PFSK-1 (cell line): ENCODE measurements around the gene COL18A1.

Source experiments
- FOXP2 ChIP-seq: optimal IDR thresholded peaks from 2 replicates; pipeline ENCODE3; 2011; ENCODE audit warnings: borderline replicate concordance, control low read depth, inconsistent platforms; ENCODE audit not compliant: insufficient read depth; ENCODE audit errors: extremely low read length, extremely low read depth
- POLR2AphosphoS5 ChIP-seq: IDR thresholded peaks from 2 replicates; pipeline ENCODE4 v1.6.1; 2012; ENCODE audit warnings: low read depth, mild to moderate bottlenecking, control low read depth, low read length, moderate library complexity
- SIN3A ChIP-seq: IDR thresholded peaks from 2 replicates; pipeline ENCODE4 v1.6.1; 2012; ENCODE audit warnings: mild to moderate bottlenecking, low read length, moderate library complexity, borderline replicate concordance; ENCODE audit not compliant: insufficient read depth
- TAF1 ChIP-seq: IDR thresholded peaks from 2 replicates; pipeline ENCODE4 v1.6.1; 2012; ENCODE audit warnings: low read length, control low read depth, borderline replicate concordance; ENCODE audit not compliant: insufficient read depth
- TF ChIP-seq, protein P1 (sequence below), 2 experiments: IDR thresholded peaks; 2 replicates each; pipeline versions ENCODE4 v1.6.1 to v1.8.0; 2011 to 2012; ENCODE audit warnings: low read depth in 2 of 2, low read length in 2 of 2, control low read depth in 1 of 2, inconsistent platforms in 1 of 2, mild to moderate bottlenecking in 1 of 2, moderate library complexity in 1 of 2; ENCODE audit not compliant: insufficient read depth in 1 of 2

COL18A1 gene

DNA sequence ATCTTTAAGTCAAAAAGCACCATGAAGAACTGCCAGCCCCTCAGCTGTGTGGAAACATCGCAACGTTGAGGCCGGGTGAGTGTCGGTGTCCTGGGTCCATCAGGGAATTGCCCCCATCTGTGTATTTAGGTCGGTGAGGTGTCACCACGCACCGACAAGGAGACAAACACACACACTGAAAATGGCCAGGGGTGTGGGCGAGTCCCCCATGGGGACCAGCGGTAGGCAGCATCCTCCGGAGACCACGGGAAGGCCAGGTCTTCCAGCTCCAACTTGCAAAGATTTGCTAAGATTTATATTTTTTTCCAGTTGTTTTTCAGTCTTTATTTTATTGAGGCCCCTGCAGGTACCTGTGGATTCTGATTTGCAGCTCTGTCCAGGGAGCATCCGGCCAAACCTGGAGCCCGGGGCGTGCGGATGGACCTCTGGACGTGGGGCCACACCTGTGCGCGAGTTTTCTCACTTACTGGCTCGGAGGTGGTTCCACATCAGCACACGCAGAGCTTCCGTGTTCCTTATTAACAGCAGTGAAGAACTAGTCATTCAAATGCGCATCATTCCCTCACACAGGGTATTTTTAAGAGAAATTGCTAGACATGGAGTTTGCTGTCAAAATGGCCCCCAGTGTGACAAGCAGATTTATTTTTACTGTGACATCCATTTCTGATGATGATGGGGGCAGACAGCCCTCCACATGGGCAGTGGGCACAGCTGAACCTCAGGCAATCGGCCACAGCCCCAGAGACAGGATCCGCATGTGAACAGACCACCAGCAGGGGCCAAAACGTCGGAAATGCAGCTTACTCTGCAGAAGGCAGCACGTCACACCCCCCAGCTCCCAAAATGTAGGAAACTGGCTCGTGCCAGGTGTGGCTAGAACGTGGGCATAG, 154.5 kb downstream of the COL18A1 start:
- TF ChIP-seq FOXP2: no peak
- no peak for TF ChIP-seq SIN3A
- TF ChIP-seq, protein P1, sequence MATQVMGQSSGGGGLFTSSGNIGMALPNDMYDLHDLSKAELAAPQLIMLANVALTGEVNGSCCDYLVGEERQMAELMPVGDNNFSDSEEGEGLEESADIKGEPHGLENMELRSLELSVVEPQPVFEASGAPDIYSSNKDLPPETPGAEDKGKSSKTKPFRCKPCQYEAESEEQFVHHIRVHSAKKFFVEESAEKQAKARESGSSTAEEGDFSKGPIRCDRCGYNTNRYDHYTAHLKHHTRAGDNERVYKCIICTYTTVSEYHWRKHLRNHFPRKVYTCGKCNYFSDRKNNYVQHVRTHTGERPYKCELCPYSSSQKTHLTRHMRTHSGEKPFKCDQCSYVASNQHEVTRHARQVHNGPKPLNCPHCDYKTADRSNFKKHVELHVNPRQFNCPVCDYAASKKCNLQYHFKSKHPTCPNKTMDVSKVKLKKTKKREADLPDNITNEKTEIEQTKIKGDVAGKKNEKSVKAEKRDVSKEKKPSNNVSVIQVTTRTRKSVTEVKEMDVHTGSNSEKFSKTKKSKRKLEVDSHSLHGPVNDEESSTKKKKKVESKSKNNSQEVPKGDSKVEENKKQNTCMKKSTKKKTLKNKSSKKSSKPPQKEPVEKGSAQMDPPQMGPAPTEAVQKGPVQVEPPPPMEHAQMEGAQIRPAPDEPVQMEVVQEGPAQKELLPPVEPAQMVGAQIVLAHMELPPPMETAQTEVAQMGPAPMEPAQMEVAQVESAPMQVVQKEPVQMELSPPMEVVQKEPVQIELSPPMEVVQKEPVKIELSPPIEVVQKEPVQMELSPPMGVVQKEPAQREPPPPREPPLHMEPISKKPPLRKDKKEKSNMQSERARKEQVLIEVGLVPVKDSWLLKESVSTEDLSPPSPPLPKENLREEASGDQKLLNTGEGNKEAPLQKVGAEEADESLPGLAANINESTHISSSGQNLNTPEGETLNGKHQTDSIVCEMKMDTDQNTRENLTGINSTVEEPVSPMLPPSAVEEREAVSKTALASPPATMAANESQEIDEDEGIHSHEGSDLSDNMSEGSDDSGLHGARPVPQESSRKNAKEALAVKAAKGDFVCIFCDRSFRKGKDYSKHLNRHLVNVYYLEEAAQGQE (IDR thresholded peaks at IDR 0.05; ENCODE audit: insufficient read depth in 1 of 2, low read depth in 2 of 2, low read length in 2 of 2): no peak
- TF ChIP-seq POLR2AphosphoS5: no peak
- TF ChIP-seq TAF1: no peak

DNA sequence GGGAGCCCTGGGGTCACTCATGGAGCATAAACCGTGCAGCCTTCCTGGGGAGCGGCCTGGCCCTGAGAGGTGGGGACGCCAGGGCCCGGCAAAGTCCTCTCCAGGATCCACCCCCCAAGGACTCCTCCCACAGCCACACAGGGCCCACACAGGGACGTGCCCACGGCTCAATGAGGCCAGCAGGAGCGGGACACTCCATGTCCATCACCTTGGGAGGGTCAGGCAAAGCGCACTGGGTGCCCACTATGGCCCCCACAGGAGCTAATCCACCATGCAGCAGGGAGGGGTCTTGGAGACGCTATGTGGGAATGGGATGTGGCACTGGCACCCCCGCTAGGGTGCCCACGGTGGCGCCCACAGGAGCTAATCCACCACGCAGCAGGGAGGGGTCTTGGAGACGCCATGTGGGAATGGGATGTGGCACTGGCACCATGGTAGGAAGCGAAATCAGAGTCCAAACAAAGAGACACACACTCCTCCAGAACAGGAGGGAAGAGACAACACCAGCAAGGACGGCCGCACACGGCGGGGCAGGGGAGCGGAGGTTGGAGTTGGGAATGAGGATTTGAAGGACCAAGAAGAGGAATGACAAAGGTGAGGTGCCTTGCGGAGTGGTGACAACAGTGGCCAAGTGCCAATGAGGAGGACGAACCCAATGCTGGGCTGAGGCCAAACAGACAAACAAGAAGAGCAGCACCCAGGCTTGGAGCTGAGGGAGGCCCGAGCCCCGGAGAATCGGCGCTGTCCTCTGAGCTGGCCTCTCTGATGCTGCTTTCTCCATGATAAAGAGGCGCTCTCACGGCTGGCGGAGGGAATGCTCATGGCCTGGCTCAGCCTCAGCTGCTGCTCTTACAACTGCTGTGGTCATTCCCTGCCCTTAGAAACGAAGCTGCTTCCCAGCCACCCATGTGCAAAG, 155.4 kb downstream of the COL18A1 start:
- TF ChIP-seq FOXP2 (no peak), SIN3A (no peak), POLR2AphosphoS5 (no peak), TAF1 (no peak)
- TF ChIP-seq, protein P1 (IDR thresholded peaks at IDR 0.05; ENCODE audit: insufficient read depth in 1 of 2, low read depth in 2 of 2, low read length in 2 of 2): no peak

DNA sequence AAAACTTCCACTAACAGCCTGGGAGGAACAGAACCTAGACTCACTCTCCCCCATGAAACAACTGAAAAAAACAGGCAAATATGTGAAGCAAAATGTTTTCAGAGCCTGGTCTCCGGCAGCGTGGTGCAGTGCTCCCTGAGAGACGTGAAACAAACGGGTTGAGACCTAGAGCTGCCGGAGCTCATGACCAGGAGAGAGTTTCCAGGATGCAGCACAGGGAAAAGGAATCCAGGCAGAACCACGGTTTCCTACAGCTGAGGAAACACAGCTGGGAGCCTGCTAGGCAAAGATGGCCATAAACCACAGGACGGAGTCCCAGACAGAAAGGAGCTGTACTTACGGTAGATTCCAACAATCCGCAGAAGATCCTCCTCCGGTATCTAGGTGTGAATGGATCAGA, 157.4 kb downstream of the COL18A1 start:
- no peak for TF ChIP-seq TAF1
- no peak for TF ChIP-seq POLR2AphosphoS5
- TF ChIP-seq FOXP2: no peak
- TF ChIP-seq, protein P1 (IDR thresholded peaks at IDR 0.05; ENCODE audit: insufficient read depth in 1 of 2, low read depth in 2 of 2, low read length in 2 of 2): no peak
- TF ChIP-seq SIN3A: no peak

DNA sequence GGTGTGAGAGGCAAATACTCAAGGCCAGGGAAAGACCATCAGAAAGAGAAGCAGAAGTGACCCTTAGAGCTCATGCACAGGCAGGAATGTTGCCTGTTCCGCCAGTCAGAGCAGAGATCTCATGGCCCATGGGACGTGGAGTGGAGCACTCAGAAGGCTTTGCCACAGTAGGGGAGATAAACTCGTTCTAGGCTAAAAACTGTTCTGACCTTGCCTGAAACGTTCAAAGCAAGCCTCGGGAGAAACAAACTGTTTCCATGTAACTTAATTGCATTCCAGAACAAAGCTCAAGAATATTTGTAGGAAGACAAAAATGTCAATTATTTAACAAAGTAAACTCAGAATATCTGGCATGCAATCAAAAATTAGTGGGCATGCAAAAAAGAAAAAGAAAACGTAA, 158.0 kb downstream of the COL18A1 start:
- TF ChIP-seq FOXP2: no peak
- no peak for TF ChIP-seq POLR2AphosphoS5
- TF ChIP-seq SIN3A: no peak
- TF ChIP-seq TAF1: no peak
- TF ChIP-seq, protein P1 (IDR thresholded peaks at IDR 0.05; ENCODE audit: insufficient read depth in 1 of 2, low read depth in 2 of 2, low read length in 2 of 2): no peak
